ENCODE data around the gene EPAS1. TPM values are rescaled to one million over a fixed set of nuclear protein-coding genes. Genes with fewer than 3 reads are reported as not detected.

Gene EPAS1
- total and polyA plus RNA-seq, 2 of the 13 experiments (the other 11 are each of a cell fraction or from before 2014, with no cell fraction given), result 47.1 to 182 TPM

DNA sequence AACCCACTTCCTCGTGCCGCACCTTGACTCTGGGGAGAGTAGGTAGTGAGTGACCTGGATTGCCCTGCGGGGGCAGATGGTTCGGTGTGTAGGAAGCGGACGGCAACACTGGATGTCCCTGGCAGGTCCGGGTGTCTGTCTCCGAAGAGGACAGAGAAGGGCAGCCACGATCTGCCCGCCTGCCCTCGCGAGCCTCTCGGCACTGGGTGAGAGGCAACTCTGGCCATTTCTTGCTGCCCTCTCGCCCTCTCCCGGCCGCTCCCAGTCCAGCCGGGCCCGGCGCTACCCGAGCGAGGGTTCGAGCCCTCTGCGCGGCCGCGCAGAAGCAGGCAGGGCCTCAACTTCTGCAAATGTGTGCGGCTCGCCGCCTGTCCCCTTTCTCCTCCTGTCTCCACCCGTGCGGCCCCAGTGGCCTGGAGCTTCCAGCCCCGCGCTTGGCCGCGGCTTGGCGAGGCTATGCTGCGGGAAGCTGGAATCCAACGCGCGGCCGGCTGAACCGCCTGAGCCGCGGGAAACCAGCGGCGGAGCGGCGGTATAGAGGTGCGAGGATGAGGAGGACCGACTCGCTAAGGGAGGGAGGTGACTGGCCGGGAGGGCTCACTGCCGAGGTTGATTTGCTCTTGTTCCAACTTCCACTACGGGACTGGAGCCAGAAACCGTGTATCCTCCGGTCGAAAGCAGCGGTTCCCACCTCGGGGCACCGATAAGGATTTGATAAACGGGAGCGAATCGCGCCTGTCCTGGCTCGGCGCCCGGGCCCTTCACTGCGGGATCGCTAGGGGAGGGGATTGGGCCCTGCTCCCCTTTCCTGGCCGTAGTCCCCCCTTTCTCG is 1.5 kb downstream of the EPAS1 start (continued):
- no peak for TF ChIP-seq ZNF609 (CRISPR knock-in tag; IDR thresholded peaks at IDR 0.05; ENCODE audit: borderline replicate concordance)
- TF ChIP-seq ZBTB39 (CRISPR knock-in tag; IDR thresholded peaks at IDR 0.05), result peak; percentile 80; the same call in 1 of the 2 replicates
- TF ChIP-seq MEIS1 (CRISPR knock-in tag; IDR thresholded peaks at IDR 0.05; ENCODE audit: borderline replicate concordance), result no peak; the same call in 1 of the 2 replicates
- no peak; the same call in 1 of the 2 replicates for TF ChIP-seq PITX1 (CRISPR knock-in tag; IDR thresholded peaks at IDR 0.05)
- TF ChIP-seq RBFOX2 (IDR thresholded peaks at IDR 0.05; ENCODE audit: low read depth, low read length), result peak; percentile 80
- TF ChIP-seq RARG (CRISPR knock-in tag; IDR thresholded peaks at IDR 0.05; ENCODE audit: low read depth), result no peak
- TF ChIP-seq ZNF136 (CRISPR knock-in tag; IDR thresholded peaks at IDR 0.05; ENCODE audit: low read depth), result no peak
- TF ChIP-seq TFE3 (CRISPR knock-in tag; IDR thresholded peaks at IDR 0.05), result no peak
- no peak for TF ChIP-seq ZNF407 (CRISPR knock-in tag; IDR thresholded peaks at IDR 0.05; ENCODE audit: not compliant biosample characterization)
